HepG2 (cell line): ENCODE data around the gene XRCC2. TPM values are rescaled to one million over a fixed set of nuclear protein-coding genes. Genes with fewer than 3 reads are reported as not detected.
A peak's percentile ranks its signal among the peaks of the same experiment; 100 is the strongest.

Experiments used
- ATAC-seq: fragments of 200-7000 bp; cut with Tn5 transposase; 3 replicates; pipeline ENCODE4 v1.9.1; 2020; ENCODE audit warnings: mild to moderate bottlenecking, moderate library complexity
- BruUV-seq: library from RNA; stranded (reverse); fragments of 400-500 nt; replicated peaks from 2 replicates; lab custom pipeline; 2021; lab: Mats Ljungman, UMichigan
- CTCF ChIA-PET: fragments of 300-600 bp; formaldehyde crosslinking; extraction: SDS; loops from one replicate; lab custom pipeline; 2021; ENCODE audit warnings: low total read pairs, inconsistent platforms, low intra/inter-chr PET ratio; lab: Yijun Ruan, JAX
- POLR2A ChIA-PET: fragments of 350-600 bp; sonication (Branson Sonifier 250); formaldehyde crosslinking; loops from one replicate; lab custom pipeline; 2020; ENCODE audit warnings: antibody characterized with exemption, inconsistent platforms; lab: Yijun Ruan, JAX
- DNase-seq: peaks from one replicate; pipeline ENCODE4 v3.0.0-alpha.2; 2015; ENCODE audit warnings: low spot score
- FAIRE-seq: peaks from 3 replicates; lab custom pipeline; 2011; peaks lifted over from hg19 to GRCh38; lab: Jason Lieb, UNC
- H2AFZ ChIP-seq: one replicate; pipeline ENCODE4 v1.6.1; 2011; ENCODE audit warnings: low read length, inconsistent platforms
- H3K27ac ChIP-seq: fragments of 300-600 bp; 3 replicates; pipeline ENCODE4 v1.8.0; 2011; ENCODE audit warnings: mixed run types, mild to moderate bottlenecking, mixed read lengths, low read length, inconsistent platforms; ENCODE audit not compliant: insufficient read depth; ENCODE audit errors: extremely low read length
- H3K27me3 ChIP-seq, 2 experiments: fragments of 200-600 bp in 1 of 2; 2 replicates in 1 of 2; 3 replicates in 1 of 2; pipeline versions ENCODE4 v1.6.0 to v1.8.0; 2011; ENCODE audit warnings: low read length in 2 of 2, mild to moderate bottlenecking in 2 of 2, moderate library complexity in 2 of 2, inconsistent platforms in 1 of 2; ENCODE audit not compliant: insufficient read depth in 2 of 2, control insufficient read depth in 1 of 2
- H3K36me3 ChIP-seq, 2 experiments: fragments of 200-600 bp in 1 of 2; replicated peaks in 1 of 2; 2 replicates in 1 of 2; 3 replicates in 1 of 2; pipeline versions ENCODE4 v1.5.1 to v1.8.0; 2011; ENCODE audit warnings: low read length in 2 of 2, inconsistent platforms in 1 of 2; ENCODE audit not compliant: insufficient read depth in 2 of 2, control insufficient read depth in 1 of 2
- H3K4me1 ChIP-seq: 2 replicates; pipeline ENCODE4 v1.5.1; 2012; ENCODE audit warnings: low read length, inconsistent platforms; ENCODE audit not compliant: insufficient read depth
- H3K4me2 ChIP-seq: 2 replicates; pipeline ENCODE4 v1.6.0; 2011; ENCODE audit warnings: low read depth, low read length, inconsistent platforms
- H3K4me3 ChIP-seq, 3 experiments: fragments of 200-600 bp in 1 of 3; sonication (generic), shearing (Covaris generic) in 1 of 3; replicated peaks in 1 of 3; 2 replicates each; pipeline ENCODE4 v1.5.1; 2011 to 2016; ENCODE audit warnings: low read length in 3 of 3, inconsistent platforms in 2 of 3, low read depth in 2 of 3, mild to moderate bottlenecking in 2 of 3, control low read depth in 1 of 3, mixed read lengths in 1 of 3; ENCODE audit not compliant: insufficient read depth in 1 of 3
- H3K79me2 ChIP-seq: one replicate; pipeline ENCODE4 v1.6.1; 2011; ENCODE audit warnings: low read length, inconsistent platforms; ENCODE audit not compliant: insufficient read depth
- H3K9ac ChIP-seq: 2 replicates; pipeline ENCODE4 v1.6.0; 2011; ENCODE audit warnings: mild to moderate bottlenecking, low read depth, low read length, inconsistent platforms; ENCODE audit not compliant: insufficient read depth
- H3K9me3 ChIP-seq: 2 replicates; pipeline ENCODE4 v1.5.1; 2012; ENCODE audit warnings: mild to moderate bottlenecking, low read length
- H4K20me1 ChIP-seq: 2 replicates; pipeline ENCODE4 v1.6.0; 2011; ENCODE audit warnings: inconsistent platforms, mild to moderate bottlenecking, low read length, moderate library complexity; ENCODE audit not compliant: insufficient read depth
- CEBPB ChIP-seq: IDR thresholded peaks from 2 replicates; pipeline ENCODE4 v1.6.1; 2011; ENCODE audit warnings: low read depth, low read length, improper control_type of control experiment, borderline replicate concordance
- NFE2L2 ChIP-seq: fragments of 150-350 bp; IDR thresholded peaks from 2 replicates; pipeline ENCODE4 v1.6.1; 2014; ENCODE audit warnings: low read length
- RARG ChIP-seq: sonication (generic); formaldehyde crosslinking; IDR thresholded peaks from 2 replicates; pipeline ENCODE4 v1.4.0; 2020; ENCODE audit warnings: low read depth, mild to moderate bottlenecking, missing genetic modification reagents
- XBP1 ChIP-seq: sonication (generic); formaldehyde crosslinking; IDR thresholded peaks from 2 replicates; pipeline ENCODE4 v1.5.0; 2020; ENCODE audit warnings: missing genetic modification reagents
- ZC3H13 ChIP-seq: sonication (generic); formaldehyde crosslinking; IDR thresholded peaks from 2 replicates; pipeline ENCODE4 v1.8.1; 2023; ENCODE audit warnings: mild to moderate bottlenecking, missing genetic modification reagents, moderate library complexity
- ZNF143 ChIP-seq: sonication (generic); formaldehyde crosslinking; IDR thresholded peaks from 2 replicates; pipeline ENCODE4 v1.4.0; 2020; ENCODE audit warnings: missing genetic modification reagents
- ZNF614 ChIP-seq: IDR thresholded peaks from 2 replicates; pipeline ENCODE4 v1.6.1; 2018; ENCODE audit warnings: missing biosample characterization, missing genetic modification reagents, inconsistent platforms, borderline replicate concordance
- WGBS: methylation state at CpG from one replicate; pipeline ENCODE4 v1.1.6; 2017; ENCODE audit warnings: low lambda C conversion rate; 5-methylcytosine and 5-hydroxymethylcytosine counted together
- in situ Hi-C: cut with HindIII; loops from 2 replicates; pipeline ENCODE4 v1.10.0; 2017; ENCODE audit warnings: low pct_unique_long_range_greater_than_20kb; ENCODE audit not compliant: extremely low pct_ligation_motif_present
- intact Hi-C: fragments of 100-400 bp; cut with micrococcal nuclease; formaldehyde crosslinking; loops from one replicate; pipeline ENCODE4 v1.10.0; 2022; ENCODE audit not compliant: unreplicated experiment
- polyA plus RNA-seq, 8 experiments: library from polyadenylated mRNA; depleted of rRNA in 3 of 8; stranded (reverse) in 7 of 8; unstranded in 1 of 8; fragments of >200 nt; fragmentation: Illumina TruSeq in 4 of 8; extraction: Trizol in 4 of 8; gene quantifications; 2 replicates each; pipeline versions ENCODE4 v1.2.1 to v1.2.3, GENCODE V29; 2011 to 2016; ENCODE audit warnings: low read depth in 4 of 8, missing spikeins in 1 of 8, mixed read lengths in 1 of 8; ENCODE audit not compliant: insufficient read depth in 1 of 8
- total RNA-seq, 5 experiments: library from RNA; depleted of rRNA; stranded (reverse); fragments of >200 nt; fragmentation: Illumina TruSeq; extraction: Trizol; gene quantifications; 2 replicates each; pipeline ENCODE4 v1.2.3, GENCODE V29; 2016; ENCODE audit warnings: low read depth in 1 of 5
- TF ChIP-seq, protein P1 (sequence below): sonication (generic); formaldehyde crosslinking; IDR thresholded peaks from 2 replicates; pipeline ENCODE4 v1.4.0; 2020; ENCODE audit warnings: mild to moderate bottlenecking, missing genetic modification reagents, borderline replicate concordance
- TF ChIP-seq, protein P2 (sequence below), 2 experiments: fragments of 450-650 bp in 1 of 2; sonication (generic) in 1 of 2; formaldehyde crosslinking in 1 of 2; IDR thresholded peaks; 2 replicates each; pipeline versions ENCODE4 v1.6.1 to v1.8.0; 2016 to 2022; ENCODE audit warnings: antibody characterized with exemption in 1 of 2, mild to moderate bottlenecking in 1 of 2, missing genetic modification reagents in 1 of 2

Gene XRCC2
- total and polyA plus RNA-seq, 2 of the 13 experiments (the other 11 are each of a cell fraction or from before 2014, with no cell fraction given) = 3.8 to 14.5 TPM

DNA sequence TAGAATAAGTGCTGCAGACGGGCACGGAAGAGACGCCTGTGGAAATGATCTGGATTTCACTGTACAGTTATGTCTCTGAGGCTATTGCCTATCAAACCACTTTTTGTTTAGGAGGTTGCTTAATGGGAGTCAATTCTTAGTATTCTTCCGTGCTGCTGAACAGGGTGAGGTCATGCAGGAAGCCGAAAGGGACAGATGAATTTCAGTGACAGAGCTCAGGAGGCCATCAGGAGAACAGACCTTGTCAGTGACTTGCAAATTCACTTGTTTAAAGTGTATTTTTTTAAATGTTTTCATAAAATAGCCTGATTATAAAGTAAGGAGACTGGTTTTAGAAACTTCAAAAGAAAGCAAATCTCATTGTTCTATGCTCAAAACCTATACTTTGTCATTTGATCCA, 58.9 kb downstream of the XRCC2 start:
- Histone ChIP-seq H3K4me2 (no peak overlapping the region), H4K20me1 (no peaks in the 10 kb centered on the region), H2AFZ (no peak overlapping the region), H3K27ac (no peak overlapping the region), H3K36me3 (no peaks in the 10 kb centered on the region), H3K9ac (no peak overlapping the region), H3K4me3 (no peak overlapping the region), H3K79me2 (no peaks in the 10 kb centered on the region), H3K9me3 (no peaks in the 10 kb centered on the region), H3K27me3 (no peaks in the 10 kb centered on the region), H3K4me1 (peaks cover 15% of the 10 kb centered on the region)
- intact Hi-C loops = loop anchor here (10.0 kb wide), 1 partner anchor 548 kb away; no protein-coding TSS in a partner anchor
- in situ Hi-C loops = no loop called here
- ATAC-seq (peak; percentile 48), FAIRE-seq (no peak), DNase-seq (peak; percentile 50)
- CTCF ChIA-PET = no interaction called here
- 20% methylated on average over 5 of the region's 5 CpGs for WGBS
- POLR2A ChIA-PET = no interaction called here
- no TSS peak for BruUV-seq
- TF ChIP-seq ZNF614 (CRISPR knock-in tag) = no peak
- peak; percentile 27; the same call in 1 of the 2 replicates for TF ChIP-seq NFE2L2
- TF ChIP-seq XBP1 (CRISPR knock-in tag) = no peak
- no peak for TF ChIP-seq ZNF143 (CRISPR knock-in tag)
- TF ChIP-seq CEBPB = peak; percentile 18; the same call in 1 of the 2 replicates
- TF ChIP-seq, protein P1, sequence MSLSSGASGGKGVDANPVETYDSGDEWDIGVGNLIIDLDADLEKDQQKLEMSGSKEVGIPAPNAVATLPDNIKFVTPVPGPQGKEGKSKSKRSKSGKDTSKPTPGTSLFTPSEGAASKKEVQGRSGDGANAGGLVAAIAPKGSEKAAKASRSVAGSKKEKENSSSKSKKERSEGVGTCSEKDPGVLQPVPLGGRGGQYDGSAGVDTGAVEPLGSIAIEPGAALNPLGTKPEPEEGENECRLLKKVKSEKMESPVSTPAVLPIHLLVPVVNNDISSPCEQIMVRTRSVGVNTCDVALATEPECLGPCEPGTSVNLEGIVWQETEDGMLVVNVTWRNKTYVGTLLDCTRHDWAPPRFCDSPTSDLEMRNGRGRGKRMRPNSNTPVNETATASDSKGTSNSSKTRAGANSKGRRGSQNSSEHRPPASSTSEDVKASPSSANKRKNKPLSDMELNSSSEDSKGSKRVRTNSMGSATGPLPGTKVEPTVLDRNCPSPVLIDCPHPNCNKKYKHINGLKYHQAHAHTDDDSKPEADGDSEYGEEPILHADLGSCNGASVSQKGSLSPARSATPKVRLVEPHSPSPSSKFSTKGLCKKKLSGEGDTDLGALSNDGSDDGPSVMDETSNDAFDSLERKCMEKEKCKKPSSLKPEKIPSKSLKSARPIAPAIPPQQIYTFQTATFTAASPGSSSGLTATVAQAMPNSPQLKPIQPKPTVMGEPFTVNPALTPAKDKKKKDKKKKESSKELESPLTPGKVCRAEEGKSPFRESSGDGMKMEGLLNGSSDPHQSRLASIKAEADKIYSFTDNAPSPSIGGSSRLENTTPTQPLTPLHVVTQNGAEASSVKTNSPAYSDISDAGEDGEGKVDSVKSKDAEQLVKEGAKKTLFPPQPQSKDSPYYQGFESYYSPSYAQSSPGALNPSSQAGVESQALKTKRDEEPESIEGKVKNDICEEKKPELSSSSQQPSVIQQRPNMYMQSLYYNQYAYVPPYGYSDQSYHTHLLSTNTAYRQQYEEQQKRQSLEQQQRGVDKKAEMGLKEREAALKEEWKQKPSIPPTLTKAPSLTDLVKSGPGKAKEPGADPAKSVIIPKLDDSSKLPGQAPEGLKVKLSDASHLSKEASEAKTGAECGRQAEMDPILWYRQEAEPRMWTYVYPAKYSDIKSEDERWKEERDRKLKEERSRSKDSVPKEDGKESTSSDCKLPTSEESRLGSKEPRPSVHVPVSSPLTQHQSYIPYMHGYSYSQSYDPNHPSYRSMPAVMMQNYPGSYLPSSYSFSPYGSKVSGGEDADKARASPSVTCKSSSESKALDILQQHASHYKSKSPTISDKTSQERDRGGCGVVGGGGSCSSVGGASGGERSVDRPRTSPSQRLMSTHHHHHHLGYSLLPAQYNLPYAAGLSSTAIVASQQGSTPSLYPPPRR (CRISPR knock-in tag) = no peak
- no peak for TF ChIP-seq ZC3H13
- no peak for TF ChIP-seq RARG (CRISPR knock-in tag)
- TF ChIP-seq, protein P2, sequence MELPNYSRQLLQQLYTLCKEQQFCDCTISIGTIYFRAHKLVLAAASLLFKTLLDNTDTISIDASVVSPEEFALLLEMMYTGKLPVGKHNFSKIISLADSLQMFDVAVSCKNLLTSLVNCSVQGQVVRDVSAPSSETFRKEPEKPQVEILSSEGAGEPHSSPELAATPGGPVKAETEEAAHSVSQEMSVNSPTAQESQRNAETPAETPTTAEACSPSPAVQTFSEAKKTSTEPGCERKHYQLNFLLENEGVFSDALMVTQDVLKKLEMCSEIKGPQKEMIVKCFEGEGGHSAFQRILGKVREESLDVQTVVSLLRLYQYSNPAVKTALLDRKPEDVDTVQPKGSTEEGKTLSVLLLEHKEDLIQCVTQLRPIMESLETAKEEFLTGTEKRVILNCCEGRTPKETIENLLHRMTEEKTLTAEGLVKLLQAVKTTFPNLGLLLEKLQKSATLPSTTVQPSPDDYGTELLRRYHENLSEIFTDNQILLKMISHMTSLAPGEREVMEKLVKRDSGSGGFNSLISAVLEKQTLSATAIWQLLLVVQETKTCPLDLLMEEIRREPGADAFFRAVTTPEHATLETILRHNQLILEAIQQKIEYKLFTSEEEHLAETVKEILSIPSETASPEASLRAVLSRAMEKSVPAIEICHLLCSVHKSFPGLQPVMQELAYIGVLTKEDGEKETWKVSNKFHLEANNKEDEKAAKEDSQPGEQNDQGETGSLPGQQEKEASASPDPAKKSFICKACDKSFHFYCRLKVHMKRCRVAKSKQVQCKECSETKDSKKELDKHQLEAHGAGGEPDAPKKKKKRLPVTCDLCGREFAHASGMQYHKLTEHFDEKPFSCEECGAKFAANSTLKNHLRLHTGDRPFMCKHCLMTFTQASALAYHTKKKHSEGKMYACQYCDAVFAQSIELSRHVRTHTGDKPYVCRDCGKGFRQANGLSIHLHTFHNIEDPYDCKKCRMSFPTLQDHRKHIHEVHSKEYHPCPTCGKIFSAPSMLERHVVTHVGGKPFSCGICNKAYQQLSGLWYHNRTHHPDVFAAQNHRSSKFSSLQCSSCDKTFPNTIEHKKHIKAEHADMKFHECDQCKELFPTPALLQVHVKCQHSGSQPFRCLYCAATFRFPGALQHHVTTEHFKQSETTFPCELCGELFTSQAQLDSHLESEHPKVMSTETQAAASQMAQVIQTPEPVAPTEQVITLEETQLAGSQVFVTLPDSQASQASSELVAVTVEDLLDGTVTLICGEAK (IDR thresholded peaks at IDR 0.05) = no peak
- TF ChIP-seq, protein P2 (CRISPR knock-in tag; IDR thresholded peaks at IDR 0.05) = no peak
